Body of pancreas (tissue), 4 donors: Measurements from ENCODE around the gene TMEM150C. TPM values are rescaled to one million over a fixed set of nuclear protein-coding genes. Genes with fewer than 3 reads are reported as not detected.

Experiments used
- ATAC-seq: fragments of 150-250 bp; one replicate; pipeline ENCODE4 v1.9.1; 2016
- DNase-seq, 4 donors: peaks; one replicate each; pipeline ENCODE4 v3.0.0-alpha.2; 2019
- H3K27ac ChIP-seq, 4 donors: fragments of 200-600 bp; sonication (generic); 1 replicate in 3 of 4; 2 replicates in 1 of 4; pipeline versions ENCODE4 v1.5.1 to v1.6.1; 2016 to 2019; ENCODE audit warnings: mild to moderate bottlenecking in 1 of 4, mixed read lengths in 1 of 4, moderate library complexity in 1 of 4
- H3K27me3 ChIP-seq, 2 donors: fragments of 200-600 bp; sonication (generic); one replicate each; pipeline ENCODE4 v1.6.0; 2016; ENCODE audit warnings: mild to moderate bottlenecking in 1 of 2
- H3K36me3 ChIP-seq, 2 donors: fragments of 200-600 bp; sonication (generic); replicated peaks in 1 of 2; 2 replicates each; pipeline ENCODE4 v1.5.1; 2016; ENCODE audit warnings: low read depth in 2 of 2; ENCODE audit not compliant: insufficient read depth in 1 of 2
- H3K4me1 ChIP-seq: fragments of 200-600 bp; sonication (generic); one replicate; pipeline ENCODE4 v1.6.0; 2016
- H3K4me3 ChIP-seq, 2 donors: fragments of 200-600 bp; sonication (generic); 1 replicate in 1 of 2; 2 replicates in 1 of 2; pipeline ENCODE4 v1.5.1; 2016 to 2019
- H3K9me3 ChIP-seq, 3 donors: fragments of 200-600 bp; sonication (generic); 1 replicate in 2 of 3; 2 replicates in 1 of 3; pipeline ENCODE4 v1.5.1; 2016
- CTCF ChIP-seq, 7 experiments: fragments of 450-650 bp in 4 of 7; fragments of 200-600 bp in 3 of 7; sonication (generic) in 3 of 7; IDR thresholded peaks; one replicate each; pipeline ENCODE4 v1.5.1; 2016 to 2019; ENCODE audit warnings: antibody characterized with exemption in 7 of 7
- POLR2A ChIP-seq, 3 donors: fragments of 450-650 bp; IDR thresholded peaks; one replicate each; pipeline ENCODE4 v1.6.1; 2016; ENCODE audit warnings: antibody characterized with exemption in 3 of 3, mild to moderate bottlenecking in 2 of 3
- WGBS, 2 donors: methylation state at CpG; one replicate each; pipeline ENCODE4 v1.1.5; 2017; 5-methylcytosine and 5-hydroxymethylcytosine counted together
- intact Hi-C: fragments of 100-400 bp; cut with DNase I; formaldehyde crosslinking; loops from one replicate; pipeline ENCODE4 v1.15.1; 2023
- total RNA-seq, 2 donors: library from RNA; depleted of rRNA; stranded (reverse); fragments of >200 nt; gene quantifications; one replicate each; pipeline ENCODE4 v1.1.0, GENCODE V29; 2016

The TMEM150C gene
- total RNA-seq, 2 donors from 2014 or later, result 5.2 to 5.6 TPM

GRCh38 chr4:82591592-82591991 is 29.8 kb upstream of the TMEM150C start:
- H3K4me3 ChIP-seq, result no peak overlapping the region
- H3K27ac ChIP-seq, result no peak overlapping the region
- no peaks in the 10 kb centered on the region for H3K36me3 ChIP-seq
- DNase-seq (no peak), ATAC-seq (no peak)
- H3K4me1 ChIP-seq, result no peaks in the 10 kb centered on the region
- WGBS, 2 donors, result 52 to 57% methylated on average over 5 of the region's 5 CpGs
- no peaks in the 10 kb centered on the region for H3K9me3 ChIP-seq
- no peak for TF ChIP-seq CTCF (IDR thresholded peaks at IDR 0.05)
- TF ChIP-seq POLR2A (IDR thresholded peaks at IDR 0.05), result no peak
- no peaks in the 10 kb centered on the region for H3K27me3 ChIP-seq
- intact Hi-C loops, result no loop called here

- H3K4me3 ChIP-seq, result no peak overlapping the region
- ATAC-seq (no peak), DNase-seq (no peak)
- H3K36me3 ChIP-seq, result no peaks in the 10 kb centered on the region
- TF ChIP-seq POLR2A (IDR thresholded peaks at IDR 0.05), result no peak
- H3K9me3 ChIP-seq, result no peaks in the 10 kb centered on the region
- H3K27me3 ChIP-seq, result no peaks in the 10 kb centered on the region
- intact Hi-C loops, result no loop called here
- 58 to 81% methylated on average over 1 of the region's 1 CpG for WGBS, 2 donors
- no peaks in the 10 kb centered on the region for H3K4me1 ChIP-seq
- no peak overlapping the region for H3K27ac ChIP-seq
Observed at GRCh38 chr4:82589756-82590155, 28.0 kb upstream of the TMEM150C start.

- TF ChIP-seq POLR2A (IDR thresholded peaks at IDR 0.05), result no peak
- no peak for TF ChIP-seq CTCF (IDR thresholded peaks at IDR 0.05)
- H3K4me1 ChIP-seq, result no peaks in the 10 kb centered on the region
- no peaks in the 10 kb centered on the region for H3K9me3 ChIP-seq
- H3K4me3 ChIP-seq, result no peak overlapping the region
- DNase-seq (no peak), ATAC-seq (no peak)
- H3K36me3 ChIP-seq, result no peaks in the 10 kb centered on the region
- H3K27me3 ChIP-seq, result no peaks in the 10 kb centered on the region
- WGBS, 2 donors, result 70 to 80% methylated on average over 2 of the region's 2 CpGs
- intact Hi-C loops, result no loop called here
- H3K27ac ChIP-seq, result no peak overlapping the region
Observed at GRCh38 chr4:82588771-82589270, 27.0 kb upstream of the TMEM150C start.

DNA sequence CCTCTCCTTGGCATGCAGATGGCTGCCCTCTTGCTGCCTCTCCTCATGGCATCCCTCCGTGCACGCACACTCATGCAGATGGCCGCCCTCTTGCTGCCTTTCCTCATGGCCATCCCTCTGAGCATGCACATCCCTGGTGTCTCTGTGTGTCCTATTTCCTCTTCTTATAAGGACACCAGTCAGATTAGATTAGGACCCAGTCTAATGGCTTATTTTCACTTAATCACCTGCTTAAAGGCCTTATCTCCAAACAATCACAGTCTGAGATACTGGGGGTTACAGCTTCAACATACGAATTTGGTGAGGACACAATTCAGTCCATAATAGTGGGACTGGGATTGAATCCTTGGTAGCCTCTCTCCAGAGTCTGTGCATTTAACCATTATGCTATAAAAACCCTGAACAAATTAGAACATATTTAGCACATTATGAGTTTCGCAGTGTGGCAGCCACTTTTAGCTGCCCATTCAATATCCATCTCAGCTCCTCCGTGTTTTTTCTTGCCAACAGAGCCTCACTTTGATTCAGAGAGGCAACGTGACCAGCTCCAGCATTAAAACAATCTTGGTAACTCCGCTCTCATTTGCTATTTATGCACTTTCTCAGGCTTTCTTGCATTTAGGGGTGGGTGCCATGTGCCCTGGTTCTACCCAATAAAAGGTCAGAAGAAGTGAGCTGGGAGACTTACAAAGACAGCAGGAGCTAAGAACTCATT is 26.2 kb upstream of the TMEM150C start:
- no peaks in the 10 kb centered on the region for H3K4me1 ChIP-seq
- intact Hi-C loops, result no loop called here
- H3K27ac ChIP-seq, result no peak overlapping the region
- DNase-seq (no peak), ATAC-seq (no peak)
- WGBS, 2 donors, result 76 to 84% methylated on average over 8 of the region's 8 CpGs
- no peak overlapping the region for H3K4me3 ChIP-seq
- no peaks in the 10 kb centered on the region for H3K36me3 ChIP-seq
- no peaks in the 10 kb centered on the region for H3K9me3 ChIP-seq
- no peak for TF ChIP-seq POLR2A (IDR thresholded peaks at IDR 0.05)
- no peak for TF ChIP-seq CTCF (IDR thresholded peaks at IDR 0.05)
- no peaks in the 10 kb centered on the region for H3K27me3 ChIP-seq

GRCh38 chr4:82585690-82586435 is 24.1 kb upstream of the TMEM150C start:
- H3K4me3 ChIP-seq, result no peak overlapping the region
- H3K36me3 ChIP-seq, result no peaks in the 10 kb centered on the region
- H3K27ac ChIP-seq, result no peak overlapping the region
- no peaks in the 10 kb centered on the region for H3K9me3 ChIP-seq
- WGBS, 2 donors, result 71 to 85% methylated on average over 8 of the region's 8 CpGs
- no peak for TF ChIP-seq POLR2A (IDR thresholded peaks at IDR 0.05)
- TF ChIP-seq CTCF (IDR thresholded peaks at IDR 0.05), result no peak
- intact Hi-C loops, result no loop called here
- no peaks in the 10 kb centered on the region for H3K4me1 ChIP-seq
- no peaks in the 10 kb centered on the region for H3K27me3 ChIP-seq
- DNase-seq (peak in 2 of 4 donors; percentile 4 to 14), ATAC-seq (no peak)
